Activated CD8-positive, alpha-beta memory T cell treated with anti-CD3 and anti-CD28 coated beads for 48 hours (primary cell): ENCODE data around the gene NTN1.

Source experiments
- DNase-seq, 3 experiments: peaks; one replicate each; pipeline ENCODE4 v3.0.0-alpha.2; 2020; ENCODE audit warnings: low read depth in 2 of 3, low spot score in 2 of 3

The NTN1 gene

DNA sequence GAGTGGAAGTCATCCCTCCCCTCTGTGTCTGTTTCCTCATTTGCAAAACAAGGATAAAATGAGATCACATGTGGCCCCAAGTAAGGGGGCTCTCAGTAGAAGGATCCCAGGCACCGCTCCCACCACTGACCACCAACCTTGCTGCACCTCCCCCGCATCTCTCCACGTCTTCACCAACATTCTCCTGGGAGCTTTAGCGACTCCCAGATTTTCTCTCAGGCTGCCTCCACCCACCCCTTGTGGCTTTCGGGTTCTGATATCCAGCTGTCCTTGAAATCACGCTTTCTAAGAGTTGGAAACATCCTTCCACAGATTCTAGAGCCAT lies 16.4 kb upstream of the NTN1 start:
- no peak for DNase-seq

DNA sequence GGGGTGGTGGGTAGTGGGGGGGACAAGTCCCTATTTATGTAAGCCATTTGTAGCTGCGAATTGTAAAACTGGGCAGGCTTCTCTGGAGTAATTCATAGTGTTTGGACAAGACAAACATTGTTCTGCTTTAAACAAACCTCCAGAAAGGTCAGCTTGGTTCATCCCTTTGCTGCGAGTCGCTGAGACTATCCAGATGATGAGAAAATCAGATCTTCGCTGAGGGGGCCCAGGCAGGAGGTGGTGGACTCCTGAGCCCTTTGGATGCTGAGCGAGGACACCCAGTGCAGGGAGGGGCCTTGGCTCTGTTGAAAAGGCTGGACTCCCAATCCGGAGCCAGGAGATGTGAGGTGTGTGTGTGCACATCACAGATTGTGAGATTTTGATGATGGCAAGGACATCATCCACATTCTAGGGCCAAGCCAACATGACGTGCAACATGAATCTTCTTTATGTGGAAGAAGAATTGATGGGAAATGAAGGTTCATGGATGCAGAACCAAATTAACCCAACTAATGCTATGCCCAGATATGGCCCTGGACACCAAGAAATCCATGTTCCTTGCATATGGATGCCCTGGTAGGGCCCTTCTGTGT lies 15.0 kb upstream of the NTN1 start:
- DNase-seq: no peak

DNA sequence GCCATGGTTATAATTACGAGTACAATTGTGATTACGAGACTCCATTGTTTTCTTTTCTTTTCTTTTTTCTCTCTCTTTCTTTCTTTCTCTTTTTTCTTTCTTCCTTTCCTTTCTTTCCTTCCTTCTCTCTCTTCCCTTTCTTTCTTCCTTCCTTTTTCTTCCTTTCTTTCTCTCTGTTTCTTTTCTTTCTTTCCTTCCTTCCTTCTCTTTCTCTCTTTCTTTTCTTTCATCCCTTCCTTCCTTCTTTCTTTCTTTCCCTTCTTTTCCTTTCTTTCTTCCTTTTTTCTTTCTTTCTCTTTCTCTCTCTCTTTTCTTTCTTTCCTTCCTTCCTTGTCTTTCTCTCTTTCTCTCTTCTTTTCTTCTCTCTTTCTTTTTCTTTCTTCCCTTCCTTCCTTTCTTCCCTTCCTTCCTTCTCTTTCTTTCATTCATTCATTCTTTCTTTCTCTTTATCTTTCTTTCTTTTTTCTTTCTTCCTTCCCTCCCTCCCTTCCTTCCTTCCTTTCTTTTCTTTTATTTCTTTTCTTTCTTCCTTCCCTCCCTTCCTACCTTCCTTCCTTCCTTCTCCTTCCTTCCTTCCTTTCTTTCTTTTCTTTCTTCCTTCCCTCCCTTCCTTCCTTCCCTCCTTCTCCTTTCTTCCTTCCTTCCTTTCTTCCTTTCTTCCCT lies 14.1 kb upstream of the NTN1 start:
- DNase-seq: no peak

DNA sequence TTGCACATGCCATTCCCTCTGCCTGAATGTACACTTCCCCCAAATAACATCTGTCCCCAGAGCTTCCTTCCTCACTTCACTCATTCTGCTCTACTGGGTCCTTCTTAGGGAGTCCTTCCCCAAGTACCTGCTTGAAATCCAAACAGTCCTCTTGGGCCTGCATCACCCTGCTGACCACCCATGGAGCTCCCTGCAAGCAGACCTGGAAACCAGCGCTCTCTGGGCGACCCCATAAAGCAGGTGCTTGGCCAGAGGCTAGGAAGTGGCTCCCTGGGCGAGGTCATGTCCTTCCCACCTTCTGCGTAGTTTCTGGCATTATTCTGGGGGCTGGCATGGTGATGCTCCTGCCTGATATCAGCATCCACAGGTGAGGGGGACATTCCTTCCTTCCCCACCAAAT lies 12.2 kb upstream of the NTN1 start:
- DNase-seq: no peak

DNA sequence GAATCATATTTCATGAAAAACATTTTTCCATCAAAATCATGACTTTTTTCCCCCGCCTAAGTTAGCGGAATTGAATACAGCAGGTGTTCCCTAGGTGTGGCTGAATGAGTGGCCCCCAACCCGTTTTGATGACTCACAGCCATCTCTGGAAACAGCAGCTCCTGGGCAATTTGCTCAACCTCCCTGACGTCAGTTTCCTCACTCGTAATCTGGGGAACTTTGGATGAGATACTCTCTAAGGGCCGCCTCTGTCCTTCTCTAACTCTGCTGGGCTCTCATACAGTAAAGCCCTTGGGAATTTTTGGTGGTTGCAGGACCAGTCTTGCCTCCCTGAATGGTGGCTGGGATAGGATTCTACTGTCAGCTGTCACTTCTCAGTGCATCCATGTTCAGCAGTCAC lies 11.6 kb upstream of the NTN1 start:
- no peak for DNase-seq

DNA sequence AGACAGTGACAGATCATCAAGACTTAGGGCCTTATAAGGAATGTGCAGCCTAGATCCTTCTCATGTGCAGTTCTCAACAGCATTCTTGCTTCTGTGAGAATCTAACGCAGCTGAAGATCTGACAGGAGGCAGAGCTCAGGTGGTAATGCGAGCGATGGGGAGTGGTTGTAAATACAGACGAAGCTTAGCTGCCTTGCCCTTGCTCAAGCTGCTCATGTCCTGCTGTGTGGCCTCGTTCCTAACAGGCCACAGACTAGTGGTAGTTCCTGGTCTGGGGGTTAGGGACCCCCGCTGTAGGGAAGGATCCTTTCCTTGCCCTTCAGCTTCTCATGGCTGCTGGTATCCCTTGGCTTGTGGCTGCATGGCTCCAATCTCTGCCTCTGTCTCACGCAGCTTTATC lies 10.3 kb upstream of the NTN1 start:
- no peak for DNase-seq

DNA sequence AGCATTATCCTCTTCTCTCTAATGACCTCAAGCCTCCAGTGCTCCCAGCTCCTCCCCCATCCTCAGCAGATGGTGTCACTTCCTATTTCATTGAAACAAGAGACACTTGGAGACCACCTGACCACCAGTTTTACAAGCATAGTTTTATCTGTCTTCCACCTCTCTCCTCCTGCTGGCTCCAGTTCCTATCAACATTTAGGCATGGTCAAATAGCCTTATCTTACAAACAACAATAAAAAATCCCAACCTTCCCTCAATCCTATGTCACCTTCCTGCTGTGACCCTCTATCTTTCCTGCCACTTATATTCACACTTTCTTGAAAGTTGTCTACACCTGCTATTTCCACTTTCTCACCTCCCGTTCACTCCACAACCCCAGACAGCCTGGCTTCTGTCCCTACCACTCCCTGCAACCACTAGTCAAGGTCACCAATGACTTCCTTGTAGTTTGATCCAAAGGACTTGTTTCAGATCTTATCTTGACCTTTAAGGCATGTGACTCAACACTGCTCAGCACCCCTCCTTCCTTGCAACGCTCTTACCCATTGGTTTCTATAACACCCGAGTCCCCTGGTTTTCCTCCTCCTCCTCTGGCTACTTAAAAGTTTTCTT lies 4.3 kb upstream of the NTN1 start:
- DNase-seq: no peak

DNA sequence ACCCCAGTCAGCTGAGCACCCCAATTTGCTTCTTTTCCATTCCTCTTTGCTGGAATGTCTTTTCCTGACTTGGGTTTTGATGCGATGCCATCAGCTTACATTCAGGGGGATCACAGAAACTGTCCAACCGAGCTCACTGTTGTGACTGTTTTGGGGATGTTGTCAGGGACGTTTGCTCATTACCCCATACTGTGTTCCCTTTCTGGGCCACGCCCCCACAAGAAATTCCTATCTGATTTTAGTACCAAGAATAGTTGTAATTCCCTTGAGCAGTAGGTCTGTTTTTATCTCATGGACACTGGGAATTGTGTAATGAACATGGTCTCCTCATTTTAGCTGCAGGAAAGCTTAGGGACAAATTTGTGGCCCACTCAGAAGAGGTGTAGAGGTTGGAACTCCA lies 2.6 kb upstream of the NTN1 start:
- DNase-seq: no peak

DNA sequence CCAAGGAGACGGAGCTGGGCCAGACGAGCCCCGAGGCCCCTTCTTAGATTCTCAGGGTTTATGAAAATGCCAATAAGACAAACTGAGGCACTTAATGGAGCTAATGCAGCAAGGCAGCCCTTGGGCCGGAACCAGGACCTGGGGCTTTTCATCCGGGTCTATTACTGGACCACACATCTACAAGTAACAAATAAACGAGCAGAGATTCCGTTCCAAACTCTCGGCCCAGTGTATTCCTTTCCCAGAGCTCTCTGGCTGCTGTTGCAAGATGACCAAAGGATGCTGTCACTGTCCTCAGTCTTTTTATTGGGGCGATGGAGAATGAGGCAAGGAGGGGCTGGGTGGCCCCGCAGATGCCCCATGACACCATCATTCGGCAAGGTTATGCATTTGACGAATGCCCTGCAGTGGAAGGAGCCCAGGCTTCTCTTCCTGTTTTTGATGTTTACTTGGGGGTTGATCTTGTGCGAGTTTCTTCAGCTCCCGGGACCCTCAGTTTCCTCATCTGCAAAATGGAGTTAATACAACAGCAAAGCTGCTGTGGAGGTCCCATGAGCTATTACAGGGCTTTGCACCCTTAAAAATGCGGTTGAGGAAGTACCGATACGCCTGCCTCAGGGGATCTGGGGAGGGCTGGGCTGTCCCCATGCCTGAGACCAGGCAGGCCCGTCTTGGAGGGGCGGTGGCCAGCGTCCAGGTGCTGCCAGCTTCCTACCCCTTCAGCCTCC lies 1.1 kb upstream of the NTN1 start:
- no peak for DNase-seq

DNA sequence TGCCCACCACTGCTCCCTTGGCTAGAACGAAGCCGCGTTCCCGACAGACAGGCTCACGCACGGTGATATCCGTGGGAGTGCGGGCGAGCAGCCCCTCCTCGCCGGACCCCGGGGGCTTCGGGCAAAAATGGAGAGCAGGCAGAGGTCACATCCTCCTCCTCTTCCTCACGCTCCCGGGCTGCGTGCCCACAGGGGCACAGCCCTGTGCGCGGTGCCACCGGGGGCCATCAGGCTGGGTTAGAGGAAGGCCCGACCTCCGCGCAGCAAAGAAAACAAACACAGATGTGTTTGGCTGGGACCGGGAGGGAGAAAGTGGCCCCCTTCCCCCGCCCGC lies 519 bp upstream of the NTN1 start:
- no peak for DNase-seq

DNA sequence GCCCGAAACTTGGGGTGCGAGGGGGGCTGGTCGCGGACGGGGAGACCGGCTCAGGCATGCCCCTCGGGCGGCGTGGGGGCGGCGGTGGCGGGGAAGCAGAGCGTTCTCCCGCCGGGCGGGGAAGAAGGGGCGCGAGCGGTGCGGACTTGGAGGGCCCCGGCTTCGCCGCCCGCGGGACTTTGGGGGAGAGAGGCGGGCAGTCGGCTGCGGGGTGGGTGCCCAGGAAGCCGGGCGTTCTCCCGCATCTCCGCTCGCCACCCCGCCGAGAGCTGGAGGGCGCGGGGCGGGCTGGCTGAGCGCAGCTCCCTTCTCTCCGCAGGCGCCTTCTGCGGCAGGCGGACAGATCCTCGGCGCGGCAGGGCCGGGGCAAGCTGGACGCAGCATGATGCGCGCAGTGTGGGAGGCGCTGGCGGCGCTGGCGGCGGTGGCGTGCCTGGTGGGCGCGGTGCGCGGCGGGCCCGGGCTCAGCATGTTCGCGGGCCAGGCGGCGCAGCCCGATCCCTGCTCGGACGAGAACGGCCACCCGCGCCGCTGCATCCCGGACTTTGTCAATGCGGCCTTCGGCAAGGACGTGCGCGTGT lies 772 bp downstream of the NTN1 start:
- no peak for DNase-seq

DNA sequence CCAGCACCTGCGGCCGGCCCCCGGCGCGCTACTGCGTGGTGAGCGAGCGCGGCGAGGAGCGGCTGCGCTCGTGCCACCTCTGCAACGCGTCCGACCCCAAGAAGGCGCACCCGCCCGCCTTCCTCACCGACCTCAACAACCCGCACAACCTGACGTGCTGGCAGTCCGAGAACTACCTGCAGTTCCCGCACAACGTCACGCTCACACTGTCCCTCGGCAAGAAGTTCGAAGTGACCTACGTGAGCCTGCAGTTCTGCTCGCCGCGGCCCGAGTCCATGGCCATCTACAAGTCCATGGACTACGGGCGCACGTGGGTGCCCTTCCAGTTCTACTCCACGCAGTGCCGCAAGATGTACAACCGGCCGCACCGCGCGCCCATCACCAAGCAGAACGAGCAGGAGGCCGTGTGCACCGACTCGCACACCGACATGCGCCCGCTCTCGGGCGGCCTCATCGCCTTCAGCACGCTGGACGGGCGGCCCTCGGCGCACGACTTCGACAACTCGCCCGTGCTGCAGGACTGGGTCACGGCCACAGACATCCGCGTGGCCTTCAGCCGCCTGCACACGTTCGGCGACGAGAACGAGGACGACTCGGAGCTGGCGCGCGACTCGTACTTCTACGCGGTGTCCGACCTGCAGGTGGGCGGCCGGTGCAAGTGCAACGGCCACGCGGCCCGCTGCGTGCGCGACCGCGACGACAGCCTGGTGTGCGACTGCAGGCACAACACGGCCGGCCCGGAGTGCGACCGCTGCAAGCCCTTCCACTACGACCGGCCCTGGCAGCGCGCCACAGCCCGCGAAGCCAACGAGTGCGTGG lies 1.5 kb downstream of the NTN1 start:
- no peak for DNase-seq

DNA sequence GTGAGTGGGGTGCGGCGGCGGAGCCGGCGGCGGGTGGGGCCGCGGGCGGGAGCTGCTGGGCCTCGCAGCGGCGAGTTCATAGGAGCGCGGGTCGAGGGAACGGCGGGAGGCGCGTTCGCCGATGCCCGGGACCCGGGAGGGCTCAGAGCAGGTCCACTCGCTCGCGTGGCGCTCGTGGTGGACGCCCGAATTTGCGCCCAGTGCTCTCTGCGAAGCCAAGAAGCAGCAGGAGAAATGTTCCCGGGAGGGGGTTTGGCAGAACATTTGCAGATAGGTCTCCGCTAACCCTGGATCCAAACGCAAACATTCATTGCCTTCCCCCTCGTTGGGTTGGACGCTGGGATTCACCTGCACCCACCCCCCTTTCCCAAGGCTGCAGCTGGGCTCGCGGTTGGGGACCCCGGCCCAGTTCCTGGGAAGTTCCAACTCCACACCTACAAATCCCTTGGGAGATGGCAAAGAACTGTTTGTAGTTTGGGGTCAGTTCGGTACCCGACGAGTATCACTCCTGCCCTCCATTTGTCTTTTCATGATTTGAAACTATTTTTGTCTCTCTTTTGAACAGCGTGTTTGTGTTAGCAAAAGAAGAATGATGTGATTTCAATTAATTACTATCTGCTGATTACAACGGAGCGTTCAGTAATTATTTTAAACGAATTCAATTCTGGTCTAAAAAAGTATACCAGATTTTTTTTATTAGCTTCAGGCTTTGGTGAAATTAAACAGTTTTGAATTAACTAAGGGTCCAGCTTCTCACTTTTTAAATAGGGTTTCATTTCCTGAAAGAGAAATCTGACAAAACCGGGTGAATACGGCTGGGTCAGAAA lies 2.3 kb downstream of the NTN1 start:
- DNase-seq: no peak

DNA sequence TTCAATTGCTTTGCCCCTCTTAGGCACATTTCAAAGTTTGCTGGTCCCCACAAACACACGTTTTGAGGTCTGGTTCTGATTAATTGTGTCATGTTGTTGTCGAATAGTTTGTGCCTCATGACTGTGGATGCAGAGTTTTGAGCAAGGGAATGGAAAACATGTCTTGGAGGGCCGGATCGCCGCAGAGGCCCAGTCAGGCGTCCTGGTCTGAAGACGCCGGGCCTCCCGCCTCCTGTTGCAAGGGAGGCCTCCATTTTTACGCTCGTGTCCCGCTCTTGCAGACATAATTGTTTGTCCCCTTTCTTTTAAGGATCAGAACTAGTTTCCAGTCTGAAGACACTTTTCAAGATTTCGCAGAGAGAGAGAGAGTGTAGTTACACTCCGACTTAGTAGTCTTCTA lies 3.2 kb downstream of the NTN1 start:
- no peak for DNase-seq

DNA sequence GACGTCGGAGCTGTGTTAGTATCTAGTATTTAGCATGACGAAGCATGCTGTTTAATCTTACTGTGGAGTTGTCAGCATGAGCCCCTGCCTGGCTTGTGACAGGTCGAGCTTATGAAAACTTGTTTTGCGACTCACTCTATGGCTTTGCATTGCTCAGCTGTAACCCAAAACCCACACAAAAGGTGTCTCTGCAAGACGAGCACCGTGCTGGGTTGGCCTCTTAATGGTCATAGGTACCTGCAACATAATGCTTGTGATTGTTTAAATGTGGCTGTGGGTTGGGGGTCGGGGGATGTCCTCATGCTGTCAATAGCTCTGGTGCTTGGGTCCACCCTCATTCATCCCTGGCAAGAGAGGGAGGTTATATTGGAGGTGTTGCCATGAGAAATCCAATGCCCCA lies 5.4 kb downstream of the NTN1 start:
- DNase-seq: no peak

DNA sequence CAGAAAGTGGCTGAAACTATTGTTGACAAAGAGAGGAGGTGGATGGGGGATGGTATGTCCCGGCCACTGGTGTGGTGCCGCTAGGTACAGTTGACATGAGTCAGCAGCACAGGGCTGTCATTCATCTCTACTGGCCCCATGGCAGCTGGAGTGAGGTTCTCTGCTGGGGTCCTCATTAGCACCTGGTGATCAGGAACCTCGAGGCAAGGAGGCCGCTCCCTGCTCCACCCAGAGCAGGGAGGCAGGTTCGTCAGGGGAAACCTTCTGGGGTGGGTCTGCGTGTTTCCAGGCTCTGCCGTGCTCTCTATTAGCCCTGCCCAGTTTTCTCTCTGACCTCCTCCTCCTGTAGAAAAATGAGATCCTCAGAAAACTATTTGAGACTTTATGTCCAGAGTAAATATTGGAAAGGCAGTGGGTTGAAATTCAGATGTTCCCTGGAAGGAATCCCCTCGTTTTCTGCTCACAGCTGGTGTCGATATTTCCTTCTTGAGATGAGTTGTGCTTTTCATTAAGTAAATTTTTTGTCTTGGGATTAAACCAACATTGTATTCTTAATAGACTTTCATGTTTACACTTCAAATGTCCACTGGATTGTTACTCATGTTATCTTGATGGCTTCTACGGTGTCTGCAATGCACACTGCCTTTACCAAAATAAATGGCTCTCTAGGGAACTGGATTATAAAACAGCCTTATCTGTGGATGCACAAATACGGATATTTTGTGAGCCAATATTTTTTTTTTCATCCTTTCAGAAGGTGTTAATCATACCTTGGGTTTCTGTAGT lies 7.1 kb downstream of the NTN1 start:
- no peak for DNase-seq

DNA sequence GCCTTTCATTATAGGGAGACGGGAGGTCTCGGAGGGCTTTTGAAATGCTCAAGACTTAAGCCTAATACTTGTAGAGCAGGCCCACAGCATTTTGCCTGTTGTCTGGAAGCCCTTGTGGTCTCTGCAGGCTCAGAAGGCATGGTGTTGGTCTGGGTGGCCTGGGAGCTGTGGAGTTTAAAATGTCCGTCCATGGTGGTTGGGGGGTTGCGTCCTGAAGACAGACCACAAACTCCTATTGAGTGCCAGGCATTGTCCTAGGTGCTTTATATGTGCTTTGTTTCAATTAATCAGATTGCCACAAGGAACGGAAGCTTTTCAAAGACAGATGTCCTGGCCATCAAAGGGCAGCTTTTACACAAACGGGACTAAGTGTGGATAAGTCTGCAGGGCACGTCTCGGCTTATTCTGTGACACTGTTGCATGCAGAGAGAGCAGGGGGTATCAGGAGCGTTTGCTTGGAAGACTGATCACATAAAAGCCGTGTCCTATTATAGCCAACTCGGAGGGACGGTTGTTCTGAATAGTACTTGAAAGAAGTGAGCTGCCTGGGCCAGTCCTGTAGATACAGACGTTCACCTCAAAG lies 7.8 kb downstream of the NTN1 start:
- no peak for DNase-seq

DNA sequence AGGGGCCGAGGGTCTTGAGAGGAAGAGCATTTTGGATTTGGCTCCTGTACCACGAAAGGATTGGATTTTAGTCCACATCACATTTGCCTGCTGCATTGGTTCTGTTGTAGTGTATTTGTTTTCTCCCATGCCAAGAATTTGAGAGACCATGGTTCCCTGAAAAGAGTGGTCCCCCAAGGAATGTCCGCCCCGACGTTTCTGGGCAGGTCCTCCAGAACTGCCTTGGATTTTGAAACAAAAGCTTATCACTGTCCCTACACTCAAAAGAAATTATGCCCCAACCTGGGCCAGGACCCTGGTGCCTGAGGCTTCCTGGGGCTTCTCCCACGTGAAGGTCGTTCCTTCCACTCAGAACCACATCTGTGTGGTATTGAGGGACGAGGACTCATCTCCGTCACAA lies 10.8 kb downstream of the NTN1 start:
- DNase-seq: no peak

DNA sequence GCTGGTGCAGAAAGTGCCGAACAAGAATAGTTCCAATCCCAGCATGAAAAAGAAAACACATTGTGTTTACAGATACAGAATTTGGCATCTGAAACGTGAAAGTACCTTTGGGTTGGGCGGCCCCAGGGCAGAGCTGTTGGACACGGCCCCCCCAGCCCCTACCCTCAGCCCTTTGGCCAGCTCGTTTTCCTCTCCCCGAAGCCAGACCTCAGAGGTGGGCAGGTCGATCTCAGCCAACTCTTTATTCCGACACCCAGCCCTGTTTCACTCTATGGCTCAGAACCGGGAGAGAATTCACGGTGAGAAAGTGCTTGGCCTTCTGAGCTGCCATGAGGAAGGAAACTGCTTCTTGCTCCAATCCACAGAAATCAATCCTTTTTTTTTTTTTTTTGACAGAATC lies 11.3 kb downstream of the NTN1 start:
- DNase-seq: no peak
